ENCODE data around the gene SRPK1. TPM values are rescaled to one million over a fixed set of nuclear protein-coding genes. Genes with fewer than 3 reads are reported as not detected.

SRPK1 gene
- total RNA-seq, 1 experiment from 2014 or later, result 89.4 TPM

- DNase-seq (ENCODE audit: low read depth, low spot score) (no peak), ATAC-seq (no peak)
- no peak overlapping the region for H3K9ac ChIP-seq (ENCODE audit: low read length)
- no peak overlapping the region for H3K4me3 ChIP-seq (replicated peaks in 1 of 2; ENCODE audit: low read depth in 1 of 2, low read length in 2 of 2)
- H2AFZ ChIP-seq (ENCODE audit: low read depth, low read length, poor library complexity, severe bottlenecking), result no peak overlapping the region
- no peaks in the 10 kb centered on the region for H3K36me3 ChIP-seq (ENCODE audit: control insufficient read depth in 1 of 2, insufficient read depth in 2 of 2, low read length in 2 of 2)
- ChIA-PET RAD21 (ENCODE audit: low non-redundant PET in 1 of 2, low total read pairs in 2 of 2, uncharacterized antibody in 2 of 2, unreplicated experiment in 2 of 2) (no interaction called here), CTCF (no interaction called here), POLR2A (no interaction called here)
- H3K4me2 ChIP-seq (ENCODE audit: low read length), result no peak overlapping the region
- H4K20me1 ChIP-seq (ENCODE audit: insufficient read depth), result no peaks in the 10 kb centered on the region
- no peaks in the 10 kb centered on the region for H3K9me3 ChIP-seq (ENCODE audit: control insufficient read depth in 1 of 2, insufficient read depth in 1 of 2, low read depth in 1 of 2, low read length in 2 of 2)
- intact Hi-C loops (cut with micrococcal nuclease), result no loop called here
- no TSS peak for BruUV-seq (replicated peaks)
- peaks cover 0 to 6% of the 10 kb centered on the region in 2 experiments; a peak in 1 of 4 replicates for H3K4me1 ChIP-seq (ENCODE audit: control insufficient read depth in 1 of 2, insufficient read depth in 2 of 2, low read length in 2 of 2)
- no peaks in the 10 kb centered on the region for H3K27me3 ChIP-seq (ENCODE audit: insufficient read depth, low read length)
- no peak for TF ChIP-seq SP1 (IDR thresholded peaks at IDR 0.05; ENCODE audit: low read depth)
- no peak for TF ChIP-seq RAD21 (IDR thresholded peaks at IDR 0.05; ENCODE audit: low read depth)
- no peak for TF ChIP-seq POLR2AphosphoS5 (IDR thresholded peaks at IDR 0.05; ENCODE audit: low read depth, low read length)
- TF ChIP-seq, protein P1, sequence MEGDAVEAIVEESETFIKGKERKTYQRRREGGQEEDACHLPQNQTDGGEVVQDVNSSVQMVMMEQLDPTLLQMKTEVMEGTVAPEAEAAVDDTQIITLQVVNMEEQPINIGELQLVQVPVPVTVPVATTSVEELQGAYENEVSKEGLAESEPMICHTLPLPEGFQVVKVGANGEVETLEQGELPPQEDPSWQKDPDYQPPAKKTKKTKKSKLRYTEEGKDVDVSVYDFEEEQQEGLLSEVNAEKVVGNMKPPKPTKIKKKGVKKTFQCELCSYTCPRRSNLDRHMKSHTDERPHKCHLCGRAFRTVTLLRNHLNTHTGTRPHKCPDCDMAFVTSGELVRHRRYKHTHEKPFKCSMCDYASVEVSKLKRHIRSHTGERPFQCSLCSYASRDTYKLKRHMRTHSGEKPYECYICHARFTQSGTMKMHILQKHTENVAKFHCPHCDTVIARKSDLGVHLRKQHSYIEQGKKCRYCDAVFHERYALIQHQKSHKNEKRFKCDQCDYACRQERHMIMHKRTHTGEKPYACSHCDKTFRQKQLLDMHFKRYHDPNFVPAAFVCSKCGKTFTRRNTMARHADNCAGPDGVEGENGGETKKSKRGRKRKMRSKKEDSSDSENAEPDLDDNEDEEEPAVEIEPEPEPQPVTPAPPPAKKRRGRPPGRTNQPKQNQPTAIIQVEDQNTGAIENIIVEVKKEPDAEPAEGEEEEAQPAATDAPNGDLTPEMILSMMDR (IDR thresholded peaks at IDR 0.05 in 2 of 3, conservative IDR thresholded peaks at IDR 0.05 in 1 of 3; ENCODE audit: borderline replicate concordance in 1 of 3, insufficient read depth in 1 of 3, low read depth in 2 of 3, low read length in 2 of 3), result no peak
- TF ChIP-seq CBX3 (IDR thresholded peaks at IDR 0.05; ENCODE audit: low read depth), result no peak
- TF ChIP-seq JUND (IDR thresholded peaks at IDR 0.05), result no peak
- no peak for TF ChIP-seq FOSL1 (IDR thresholded peaks at IDR 0.05; ENCODE audit: low read depth)
- no peak for TF ChIP-seq ZNF274 (IDR thresholded peaks at IDR 0.05; ENCODE audit: low read depth, low read length)
- TF ChIP-seq EGR1 (IDR thresholded peaks at IDR 0.05; ENCODE audit: low read depth), result no peak
- no peak for TF ChIP-seq ELF1 (IDR thresholded peaks at IDR 0.05; ENCODE audit: borderline replicate concordance, low read depth)
- TF ChIP-seq EZH2 (IDR thresholded peaks at IDR 0.05), result no peak
- H3K79me2 ChIP-seq (ENCODE audit: insufficient read depth, low read length), result no peaks in the 10 kb centered on the region
- H3K9me2 ChIP-seq (ENCODE audit: insufficient read depth), result no peaks in the 10 kb centered on the region
- no peak overlapping the region for H3K27ac ChIP-seq (ENCODE audit: low read depth, low read length)
Measured at GRCh38 chr6:35801148-35801547, 119.8 kb downstream of the SRPK1 start.

All from HCT116 (cell line).